ENCODE data around the gene TSHZ3. TPM values are rescaled to one million over a fixed set of nuclear protein-coding genes. Genes with fewer than 3 reads are reported as not detected.

Gene TSHZ3
- total and polyA plus RNA-seq, 2 of the 13 experiments (the other 11 are each of a cell fraction or from before 2014, with no cell fraction given), result not detected

DNA sequence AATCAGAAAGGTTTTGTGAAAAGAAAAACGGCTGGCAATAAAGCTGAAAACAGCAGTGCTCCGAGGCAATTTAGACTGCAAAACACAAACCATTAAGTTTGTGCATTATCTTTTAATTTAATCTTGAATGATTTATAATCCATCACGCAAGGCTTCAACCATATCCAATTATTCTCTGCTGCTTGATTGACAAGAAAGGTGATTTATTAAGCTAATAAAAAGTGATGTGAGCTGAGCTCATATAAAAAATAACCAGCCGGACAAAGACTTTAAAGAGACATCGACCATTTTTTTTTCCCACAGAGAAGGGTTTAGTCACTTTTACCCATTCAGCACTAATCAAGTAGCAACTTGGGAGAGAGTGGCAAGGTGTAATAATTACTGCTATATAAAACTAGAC lies 33.6 kb downstream of the TSHZ3 start:
- H3K36me3 ChIP-seq (replicated peaks in 1 of 2; ENCODE audit: control insufficient read depth in 1 of 2, insufficient read depth in 2 of 2, low read length in 2 of 2), result no peaks in the 10 kb centered on the region
- H3K9me3 ChIP-seq (ENCODE audit: low read length), result no peaks in the 10 kb centered on the region
- no peak overlapping the region for H3K4me2 ChIP-seq (ENCODE audit: low read depth, low read length)
- in situ Hi-C loops (cut with HindIII; ENCODE audit: extremely low pct_ligation_motif_present, low pct_unique_long_range_greater_than_20kb), result no loop called here
- no peak overlapping the region for H2AFZ ChIP-seq (ENCODE audit: low read length)
- ATAC-seq (no peak), FAIRE-seq (no peak), DNase-seq (ENCODE audit: low spot score) (no peak)
- no peaks in the 10 kb centered on the region for H3K4me1 ChIP-seq (ENCODE audit: insufficient read depth, low read length)
- POLR2A ChIA-PET, result no interaction called here
- CTCF ChIA-PET (ENCODE audit: low intra/inter-chr PET ratio, low total read pairs), result no interaction called here
- H4K20me1 ChIP-seq (ENCODE audit: insufficient read depth, low read length), result no peaks in the 10 kb centered on the region
- no peak overlapping the region for H3K4me3 ChIP-seq (replicated peaks in 1 of 3; ENCODE audit: insufficient read depth in 1 of 3, low read depth in 2 of 3, low read length in 3 of 3)
- no peak overlapping the region for H3K9ac ChIP-seq (ENCODE audit: insufficient read depth, low read depth, low read length)
- intact Hi-C loops (cut with micrococcal nuclease; ENCODE audit: unreplicated experiment), result no loop called here
- H3K27me3 ChIP-seq (ENCODE audit: control insufficient read depth in 1 of 2, insufficient read depth in 2 of 2, low read length in 2 of 2), result peaks cover 0 to 16% of the 10 kb centered on the region in 2 experiments; a peak in 2 of 5 replicates
- H3K27ac ChIP-seq (ENCODE audit: extremely low read length, insufficient read depth, low read length), result no peak overlapping the region
- 34% methylated on average over 5 of the region's 5 CpGs for WGBS (ENCODE audit: low lambda C conversion rate)
- no TSS peak for BruUV-seq (replicated peaks)
- no peaks in the 10 kb centered on the region for H3K79me2 ChIP-seq (ENCODE audit: insufficient read depth, low read length)
- TF ChIP-seq, protein P1, sequence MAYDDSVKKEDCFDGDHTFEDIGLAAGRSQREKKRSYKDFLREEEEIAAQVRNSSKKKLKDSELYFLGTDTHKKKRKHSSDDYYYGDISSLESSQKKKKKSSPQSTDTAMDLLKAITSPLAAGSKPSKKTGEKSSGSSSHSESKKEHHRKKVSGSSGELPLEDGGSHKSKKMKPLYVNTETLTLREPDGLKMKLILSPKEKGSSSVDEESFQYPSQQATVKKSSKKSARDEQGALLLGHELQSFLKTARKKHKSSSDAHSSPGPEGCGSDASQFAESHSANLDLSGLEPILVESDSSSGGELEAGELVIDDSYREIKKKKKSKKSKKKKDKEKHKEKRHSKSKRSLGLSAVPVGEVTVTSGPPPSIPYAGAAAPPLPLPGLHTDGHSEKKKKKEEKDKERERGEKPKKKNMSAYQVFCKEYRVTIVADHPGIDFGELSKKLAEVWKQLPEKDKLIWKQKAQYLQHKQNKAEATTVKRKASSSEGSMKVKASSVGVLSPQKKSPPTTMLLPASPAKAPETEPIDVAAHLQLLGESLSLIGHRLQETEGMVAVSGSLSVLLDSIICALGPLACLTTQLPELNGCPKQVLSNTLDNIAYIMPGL (CRISPR knock-in tag; IDR thresholded peaks at IDR 0.05; ENCODE audit: borderline replicate concordance in 1 of 2, low read depth in 1 of 2), result no peak
- TF ChIP-seq HES4 (CRISPR knock-in tag; IDR thresholded peaks at IDR 0.05; ENCODE audit: borderline replicate concordance) (no peak), ZNF672 (CRISPR knock-in tag; IDR thresholded peaks at IDR 0.05) (no peak), RBM22 (optimal IDR thresholded peaks at IDR 0.05; ENCODE audit: low read length) (no peak), ETV6 (CRISPR knock-in tag; conservative IDR thresholded peaks at IDR 0.05) (no peak), NCOR1 (IDR thresholded peaks at IDR 0.05; ENCODE audit: borderline replicate concordance, low read length) (no peak), ZNF292 (CRISPR knock-in tag; IDR thresholded peaks at IDR 0.05; ENCODE audit: borderline replicate concordance, low read depth) (no peak), ZNF816 (CRISPR knock-in tag; IDR thresholded peaks at IDR 0.05; ENCODE audit: borderline replicate concordance) (no peak), CENPT (CRISPR knock-in tag; IDR thresholded peaks at IDR 0.05; ENCODE audit: low read depth) (no peak), KAT8 (CRISPR knock-in tag; IDR thresholded peaks at IDR 0.05) (no peak), ZC3H13 (CRISPR knock-in tag; IDR thresholded peaks at IDR 0.05) (no peak)
- TF ChIP-seq, protein P2, sequence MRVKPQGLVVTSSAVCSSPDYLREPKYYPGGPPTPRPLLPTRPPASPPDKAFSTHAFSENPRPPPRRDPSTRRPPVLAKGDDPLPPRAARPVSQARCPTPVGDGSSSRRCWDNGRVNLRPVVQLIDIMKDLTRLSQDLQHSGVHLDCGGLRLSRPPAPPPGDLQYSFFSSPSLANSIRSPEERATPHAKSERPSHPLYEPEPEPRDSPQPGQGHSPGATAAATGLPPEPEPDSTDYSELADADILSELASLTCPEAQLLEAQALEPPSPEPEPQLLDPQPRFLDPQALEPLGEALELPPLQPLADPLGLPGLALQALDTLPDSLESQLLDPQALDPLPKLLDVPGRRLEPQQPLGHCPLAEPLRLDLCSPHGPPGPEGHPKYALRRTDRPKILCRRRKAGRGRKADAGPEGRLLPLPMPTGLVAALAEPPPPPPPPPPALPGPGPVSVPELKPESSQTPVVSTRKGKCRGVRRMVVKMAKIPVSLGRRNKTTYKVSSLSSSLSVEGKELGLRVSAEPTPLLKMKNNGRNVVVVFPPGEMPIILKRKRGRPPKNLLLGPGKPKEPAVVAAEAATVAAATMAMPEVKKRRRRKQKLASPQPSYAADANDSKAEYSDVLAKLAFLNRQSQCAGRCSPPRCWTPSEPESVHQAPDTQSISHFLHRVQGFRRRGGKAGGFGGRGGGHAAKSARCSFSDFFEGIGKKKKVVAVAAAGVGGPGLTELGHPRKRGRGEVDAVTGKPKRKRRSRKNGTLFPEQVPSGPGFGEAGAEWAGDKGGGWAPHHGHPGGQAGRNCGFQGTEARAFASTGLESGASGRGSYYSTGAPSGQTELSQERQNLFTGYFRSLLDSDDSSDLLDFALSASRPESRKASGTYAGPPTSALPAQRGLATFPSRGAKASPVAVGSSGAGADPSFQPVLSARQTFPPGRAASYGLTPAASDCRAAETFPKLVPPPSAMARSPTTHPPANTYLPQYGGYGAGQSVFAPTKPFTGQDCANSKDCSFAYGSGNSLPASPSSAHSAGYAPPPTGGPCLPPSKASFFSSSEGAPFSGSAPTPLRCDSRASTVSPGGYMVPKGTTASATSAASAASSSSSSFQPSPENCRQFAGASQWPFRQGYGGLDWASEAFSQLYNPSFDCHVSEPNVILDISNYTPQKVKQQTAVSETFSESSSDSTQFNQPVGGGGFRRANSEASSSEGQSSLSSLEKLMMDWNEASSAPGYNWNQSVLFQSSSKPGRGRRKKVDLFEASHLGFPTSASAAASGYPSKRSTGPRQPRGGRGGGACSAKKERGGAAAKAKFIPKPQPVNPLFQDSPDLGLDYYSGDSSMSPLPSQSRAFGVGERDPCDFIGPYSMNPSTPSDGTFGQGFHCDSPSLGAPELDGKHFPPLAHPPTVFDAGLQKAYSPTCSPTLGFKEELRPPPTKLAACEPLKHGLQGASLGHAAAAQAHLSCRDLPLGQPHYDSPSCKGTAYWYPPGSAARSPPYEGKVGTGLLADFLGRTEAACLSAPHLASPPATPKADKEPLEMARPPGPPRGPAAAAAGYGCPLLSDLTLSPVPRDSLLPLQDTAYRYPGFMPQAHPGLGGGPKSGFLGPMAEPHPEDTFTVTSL (CRISPR knock-in tag; IDR thresholded peaks at IDR 0.05; ENCODE audit: borderline replicate concordance), result no peak
- TF ChIP-seq, protein P3, sequence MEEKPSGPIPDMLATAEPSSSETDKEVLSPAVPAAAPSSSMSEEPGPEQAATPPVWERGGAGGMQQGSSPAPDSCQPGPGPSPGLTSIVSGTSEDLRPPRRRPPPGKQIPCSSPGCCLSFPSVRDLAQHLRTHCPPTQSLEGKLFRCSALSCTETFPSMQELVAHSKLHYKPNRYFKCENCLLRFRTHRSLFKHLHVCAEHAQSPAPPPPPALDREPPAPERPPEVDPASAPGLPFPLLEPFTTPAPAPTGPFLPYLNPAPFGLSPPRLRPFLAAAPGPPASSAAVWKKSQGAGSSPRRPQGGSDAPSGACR (CRISPR knock-in tag; IDR thresholded peaks at IDR 0.05), result no peak

Measured in HepG2 (cell line).